HEK293T (cell line): ENCODE measurements around the gene TMPRSS6.

Experiments used
- CTCF ChIA-PET: fragments of 350-600 bp; formaldehyde crosslinking; extraction: SDS; loops from one replicate; lab custom pipeline; 2021; ENCODE audit warnings: antibody characterized with exemption, inconsistent platforms; lab: Yijun Ruan, JAX
- POLR2A ChIA-PET: fragments of 350-600 bp; formaldehyde crosslinking; extraction: SDS; loops from one replicate; lab custom pipeline; 2020; ENCODE audit warnings: antibody characterized with exemption, inconsistent platforms; lab: Yijun Ruan, JAX
- DNase-seq: peaks from one replicate; pipeline ENCODE4 v3.0.0; 2012; ENCODE audit warnings: mixed read lengths; ENCODE audit errors: extremely low spot score
- ARNT ChIP-seq: fragments of 450-650 bp; IDR thresholded peaks from 2 replicates; pipeline ENCODE4 v1.6.1; 2017; ENCODE audit warnings: mild to moderate bottlenecking
- BHLHE40 ChIP-seq: fragments of 450-650 bp; IDR thresholded peaks from 2 replicates; pipeline ENCODE4 v1.6.1; 2016; ENCODE audit warnings: mild to moderate bottlenecking, moderate library complexity, borderline replicate concordance
- CTBP1 ChIP-seq: fragments of 450-650 bp; IDR thresholded peaks from 2 replicates; pipeline ENCODE4 v1.6.1; 2016; ENCODE audit warnings: borderline replicate concordance
- ELF4 ChIP-seq: fragments of 450-650 bp; IDR thresholded peaks from 2 replicates; pipeline ENCODE4 v1.6.1; 2017; ENCODE audit warnings: antibody characterized with exemption
- FOXA1 ChIP-seq: fragments of 450-650 bp; IDR thresholded peaks from 2 replicates; pipeline ENCODE4 v1.6.1; 2016; ENCODE audit warnings: mild to moderate bottlenecking
- FOXK2 ChIP-seq: fragments of 450-650 bp; IDR thresholded peaks from 2 replicates; pipeline ENCODE4 v1.6.1; 2016; ENCODE audit warnings: mild to moderate bottlenecking
- FOXM1 ChIP-seq: fragments of 450-650 bp; IDR thresholded peaks from 2 replicates; pipeline ENCODE4 v1.6.1; 2017; ENCODE audit warnings: mild to moderate bottlenecking, borderline replicate concordance
- HDGF ChIP-seq: fragments of 450-650 bp; IDR thresholded peaks from 2 replicates; pipeline ENCODE4 v1.6.1; 2017; ENCODE audit warnings: antibody characterized with exemption, borderline replicate concordance
- L3MBTL2 ChIP-seq: fragments of 450-650 bp; conservative IDR thresholded peaks from 2 replicates; pipeline ENCODE4 v1.6.1; 2016; ENCODE audit warnings: mild to moderate bottlenecking
- LEF1 ChIP-seq: fragments of 450-650 bp; IDR thresholded peaks from 2 replicates; pipeline ENCODE4 v1.6.1; 2017; ENCODE audit warnings: mild to moderate bottlenecking, borderline replicate concordance
- NFRKB ChIP-seq: fragments of 450-650 bp; IDR thresholded peaks from 2 replicates; pipeline ENCODE4 v1.6.1; 2016; ENCODE audit warnings: mild to moderate bottlenecking, moderate library complexity
- SP1 ChIP-seq: fragments of 450-650 bp; IDR thresholded peaks from 2 replicates; pipeline ENCODE4 v1.6.1; 2017
- SUZ12 ChIP-seq: fragments of 450-650 bp; IDR thresholded peaks from 2 replicates; pipeline ENCODE4 v1.6.1; 2016; ENCODE audit warnings: mild to moderate bottlenecking
- TARDBP ChIP-seq: fragments of 450-650 bp; IDR thresholded peaks from 2 replicates; pipeline ENCODE4 v1.6.1; 2016
- ZNF384 ChIP-seq: fragments of 450-650 bp; IDR thresholded peaks from 2 replicates; pipeline ENCODE4 v1.6.1; 2016
- TF ChIP-seq, protein P1 (sequence below): fragments of 450-650 bp; IDR thresholded peaks from 2 replicates; pipeline ENCODE4 v1.6.1; 2016

Gene TMPRSS6

DNA sequence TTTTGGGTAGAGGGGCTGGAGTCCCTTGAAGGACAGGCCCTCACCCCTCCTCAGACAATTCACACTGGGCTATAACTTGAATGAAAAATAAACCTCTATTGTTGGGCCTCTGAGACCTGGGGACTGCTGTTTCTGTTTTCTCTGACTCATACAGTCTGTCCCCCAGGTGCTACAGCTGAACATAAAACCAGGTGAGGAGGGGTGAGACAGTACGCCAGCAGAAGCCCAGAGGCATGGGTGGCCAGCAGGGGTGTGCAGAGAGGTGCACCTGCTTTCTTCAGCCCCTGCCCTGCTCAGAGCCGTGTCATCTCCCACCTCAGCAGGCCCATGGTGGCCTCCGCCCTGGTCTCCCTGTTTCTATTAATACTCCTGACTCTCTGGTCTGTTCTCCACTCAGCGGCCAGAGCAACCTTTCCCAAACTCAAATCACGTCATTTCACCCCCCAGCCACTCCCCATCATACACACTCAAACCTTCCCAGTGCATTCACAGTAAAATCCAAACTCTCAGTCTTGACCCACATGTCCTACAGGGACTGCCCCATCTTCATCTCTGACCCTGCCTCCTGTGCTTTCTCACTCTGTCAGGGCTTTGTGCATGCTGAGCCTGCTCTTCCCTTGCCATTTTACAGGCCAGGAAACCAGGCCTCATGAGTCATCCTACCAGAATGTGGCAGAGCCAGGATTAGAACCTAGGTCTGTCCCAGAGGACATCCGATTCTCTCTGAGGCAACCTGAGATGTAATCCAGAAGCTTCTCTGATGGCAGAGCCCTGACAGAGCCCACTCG lies 45.6 kb upstream of the TMPRSS6 start:
- ChIA-PET CTCF (no interaction called here), POLR2A (no interaction called here)
- TF ChIP-seq ELF4 (no peak), NFRKB (no peak), ZNF384 (no peak), FOXK2 (no peak), FOXA1 (no peak), L3MBTL2 (no peak), LEF1 (no peak), TARDBP (no peak), FOXM1 (no peak), CTBP1 (no peak)
- TF ChIP-seq, protein P1, sequence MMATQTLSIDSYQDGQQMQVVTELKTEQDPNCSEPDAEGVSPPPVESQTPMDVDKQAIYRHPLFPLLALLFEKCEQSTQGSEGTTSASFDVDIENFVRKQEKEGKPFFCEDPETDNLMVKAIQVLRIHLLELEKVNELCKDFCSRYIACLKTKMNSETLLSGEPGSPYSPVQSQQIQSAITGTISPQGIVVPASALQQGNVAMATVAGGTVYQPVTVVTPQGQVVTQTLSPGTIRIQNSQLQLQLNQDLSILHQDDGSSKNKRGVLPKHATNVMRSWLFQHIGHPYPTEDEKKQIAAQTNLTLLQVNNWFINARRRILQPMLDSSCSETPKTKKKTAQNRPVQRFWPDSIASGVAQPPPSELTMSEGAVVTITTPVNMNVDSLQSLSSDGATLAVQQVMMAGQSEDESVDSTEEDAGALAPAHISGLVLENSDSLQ = no peak
- DNase-seq = no peak

DNA sequence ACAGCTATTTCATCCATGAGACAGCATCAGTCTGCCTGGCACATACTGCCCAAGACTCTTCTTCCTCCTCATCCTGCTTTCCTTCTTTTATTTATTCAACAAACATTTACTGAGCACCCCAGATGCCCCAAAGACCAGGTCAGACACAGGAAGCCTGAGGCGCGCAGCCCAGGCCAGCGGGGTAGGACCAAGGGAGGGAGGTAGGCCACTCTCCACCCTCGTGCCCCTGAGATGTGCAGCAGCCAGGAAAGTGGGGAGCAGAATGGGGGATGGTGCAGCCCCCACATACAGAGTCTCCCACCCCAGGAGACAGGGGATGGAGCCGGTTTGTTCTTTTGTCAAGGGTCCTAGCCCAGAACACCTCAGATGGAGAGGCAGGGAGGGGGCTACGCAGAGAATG lies 44.4 kb upstream of the TMPRSS6 start:
- POLR2A ChIA-PET = no interaction called here
- DNase-seq = no peak
- TF ChIP-seq NFRKB (no peak), SP1 (no peak), FOXA1 (no peak), ELF4 (no peak), ARNT (no peak), HDGF (no peak), SUZ12 (no peak), TARDBP (no peak), LEF1 (no peak), L3MBTL2 (no peak), FOXM1 (no peak), FOXK2 (no peak), BHLHE40 (no peak), CTBP1 (no peak), ZNF384 (no peak)
- TF ChIP-seq, protein P1 = no peak
- CTCF ChIA-PET = no interaction called here

DNA sequence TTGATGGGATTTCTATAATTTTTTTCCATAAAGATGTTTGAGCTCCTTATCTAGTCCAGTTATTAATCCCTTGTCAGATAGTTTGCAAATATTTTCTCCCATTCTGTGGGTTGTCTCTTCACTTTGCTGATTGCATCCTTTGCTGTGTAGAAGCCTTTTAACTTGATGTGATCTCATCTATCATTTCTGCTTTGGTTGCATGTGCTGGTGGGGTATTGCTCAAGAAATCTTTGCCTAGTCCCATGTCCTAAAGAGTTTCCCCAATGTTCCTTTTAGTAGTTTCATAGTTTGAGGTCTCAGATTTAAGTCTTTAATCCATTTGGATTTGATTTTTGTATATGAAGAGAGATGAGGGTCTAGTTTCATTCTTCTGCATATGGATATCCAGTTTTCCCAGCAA lies 41.9 kb upstream of the TMPRSS6 start:
- TF ChIP-seq SUZ12 = no peak
- no peak for TF ChIP-seq ELF4
- TF ChIP-seq BHLHE40 = no peak
- TF ChIP-seq HDGF = no peak
- TF ChIP-seq FOXK2 = no peak
- no peak for TF ChIP-seq TARDBP
- TF ChIP-seq, protein P1 = no peak
- TF ChIP-seq ZNF384 = no peak
- no peak for DNase-seq
- ChIA-PET CTCF (interaction anchor here (0.6 kb wide), 1 partner anchor 109 kb away, joined by 3 read pairs; no protein-coding TSS in a partner anchor), POLR2A (no interaction called here)

DNA sequence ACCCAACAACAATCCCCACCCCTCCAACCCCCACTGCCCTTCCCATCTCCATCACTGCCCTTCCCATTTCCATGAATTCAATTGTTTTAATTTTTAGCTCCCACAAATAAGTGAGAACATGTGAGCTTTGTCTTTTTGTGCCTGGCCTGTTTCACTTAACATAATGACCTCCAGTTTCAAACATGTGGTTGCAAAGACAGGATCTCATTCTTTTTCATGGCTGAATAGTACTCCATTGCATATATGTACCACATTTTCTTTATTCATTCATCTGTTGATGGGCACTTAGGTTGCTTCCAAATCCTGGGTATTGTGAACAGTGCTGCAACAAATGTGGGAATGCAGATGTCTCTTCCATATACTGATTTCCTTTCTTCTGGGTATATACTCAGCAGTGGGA lies 41.2 kb upstream of the TMPRSS6 start:
- TF ChIP-seq BHLHE40 = no peak
- no peak for TF ChIP-seq ZNF384
- no peak for TF ChIP-seq TARDBP
- no peak for TF ChIP-seq L3MBTL2
- no peak for TF ChIP-seq HDGF
- TF ChIP-seq SUZ12 = no peak
- no peak for TF ChIP-seq FOXA1
- no peak for TF ChIP-seq ELF4
- TF ChIP-seq, protein P1 = no peak
- no peak for TF ChIP-seq SP1
- TF ChIP-seq FOXK2 = no peak
- TF ChIP-seq ARNT = no peak
- TF ChIP-seq NFRKB = no peak
- no peak for TF ChIP-seq LEF1
- DNase-seq = no peak
- ChIA-PET CTCF (no interaction called here), POLR2A (no interaction called here)

DNA sequence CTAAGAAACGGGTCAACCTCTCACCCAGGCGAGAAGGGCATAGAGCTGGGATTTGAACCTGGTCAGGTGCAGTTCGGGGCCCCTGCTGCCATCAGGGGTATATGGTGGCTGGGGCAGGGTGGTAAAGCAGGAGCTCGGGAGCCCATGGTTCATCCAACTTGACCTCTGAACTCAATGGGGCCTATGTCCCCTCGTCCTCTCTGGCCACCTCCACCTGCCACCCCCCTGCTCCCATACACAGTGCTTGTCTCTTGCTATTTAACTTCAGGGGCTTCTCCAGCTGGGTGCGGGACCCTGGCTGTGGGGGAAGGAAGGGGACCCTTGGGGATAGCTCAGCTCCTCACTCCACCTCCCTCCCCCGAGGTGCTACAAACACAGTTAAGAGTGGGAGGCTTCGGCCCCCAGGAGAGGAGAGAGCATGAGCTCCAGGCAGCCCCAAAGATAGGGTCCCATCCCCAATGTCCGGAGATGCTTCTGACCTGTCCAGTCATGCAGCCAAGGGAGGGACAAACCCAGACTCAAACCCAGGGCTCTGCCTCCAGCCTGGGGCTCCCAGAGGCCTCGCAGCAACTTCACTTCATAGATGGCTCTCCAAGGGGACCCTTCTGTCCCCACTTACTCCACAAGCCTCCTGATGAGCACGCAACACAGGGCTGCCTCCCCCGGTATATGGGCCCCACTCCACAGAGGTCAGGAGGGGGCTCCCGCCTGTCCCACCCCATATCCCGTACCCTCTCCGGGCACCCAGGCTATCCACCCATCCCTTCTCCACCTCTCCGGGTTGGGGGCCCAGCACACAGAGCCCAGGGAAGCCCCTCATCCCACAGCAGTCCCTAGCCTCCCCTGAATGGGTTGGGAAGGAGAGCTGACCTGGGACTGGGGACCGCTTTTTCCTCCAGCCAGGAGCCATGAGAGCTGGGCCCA lies 39.5 kb upstream of the TMPRSS6 start:
- TF ChIP-seq SUZ12 = no peak
- TF ChIP-seq SP1 = no peak
- TF ChIP-seq BHLHE40 = no peak
- TF ChIP-seq ARNT = no peak
- no peak for TF ChIP-seq TARDBP
- TF ChIP-seq FOXK2 = no peak
- TF ChIP-seq, protein P1 = no peak
- POLR2A ChIA-PET = interaction anchor here (1.4 kb wide), 1 partner anchor 29 kb away, joined by 3 read pairs; no protein-coding TSS in a partner anchor
- CTCF ChIA-PET = no interaction called here
- no peak for DNase-seq
